H9 (cell line): ENCODE results near the gene PNPLA2. TPM values are rescaled to one million over a fixed set of nuclear protein-coding genes. Genes with fewer than 3 reads are reported as not detected.
A peak's percentile ranks its signal among the peaks of the same experiment; 100 is the strongest.

Experiments
- DNase-seq: peaks from one replicate; pipeline ENCODE4 v3.0.0-alpha.2; 2017
- H2AFZ ChIP-seq: one replicate; pipeline ENCODE4 v1.6.1; 2013; ENCODE audit warnings: mild to moderate bottlenecking, low read length, control low read depth, moderate library complexity
- H2AK5ac ChIP-seq: 2 replicates; pipeline ENCODE4 v1.6.1; 2013; ENCODE audit warnings: low read length, control low read depth, mixed read lengths; ENCODE audit not compliant: insufficient read length
- H2BK120ac ChIP-seq: one replicate; pipeline ENCODE4 v1.6.1; 2013; ENCODE audit warnings: low read depth, mild to moderate bottlenecking, low read length, control low read depth, inconsistent platforms; ENCODE audit not compliant: poor library complexity, severe bottlenecking
- H2BK12ac ChIP-seq: 2 replicates; pipeline ENCODE4 v1.6.1; 2013; ENCODE audit warnings: low read length, control low read depth, mixed read lengths, low read depth; ENCODE audit not compliant: insufficient read length
- H2BK15ac ChIP-seq: 2 replicates; pipeline ENCODE4 v1.6.1; 2013; ENCODE audit warnings: low read depth, low read length, control low read depth
- H2BK20ac ChIP-seq: one replicate; pipeline ENCODE4 v1.6.1; 2013; ENCODE audit warnings: low read depth, mild to moderate bottlenecking, low read length, control low read depth, inconsistent platforms; ENCODE audit not compliant: poor library complexity, severe bottlenecking
- H2BK5ac ChIP-seq: 2 replicates; pipeline ENCODE4 v1.6.1; 2013; ENCODE audit warnings: low read length, control low read depth, mixed read lengths; ENCODE audit not compliant: insufficient read length
- H3K14ac ChIP-seq: 2 replicates; pipeline ENCODE4 v1.6.1; 2013; ENCODE audit warnings: low read length, control low read depth; ENCODE audit not compliant: insufficient read depth
- H3K18ac ChIP-seq: 2 replicates; pipeline ENCODE4 v1.6.1; 2013; ENCODE audit warnings: low read depth, mild to moderate bottlenecking, mixed read lengths, low read length, control low read depth; ENCODE audit not compliant: insufficient read length
- H3K23ac ChIP-seq: 2 replicates; pipeline ENCODE4 v1.6.1; 2013; ENCODE audit warnings: low read length, control low read depth, mixed read lengths, low read depth; ENCODE audit not compliant: insufficient read length
- H3K23me2 ChIP-seq: 2 replicates; pipeline ENCODE4 v1.6.1; 2013; ENCODE audit warnings: low read depth, mild to moderate bottlenecking, mixed read lengths, low read length, control low read depth; ENCODE audit not compliant: insufficient read length, poor library complexity, severe bottlenecking
- H3K27ac ChIP-seq: 2 replicates; pipeline ENCODE4 v1.5.1; 2013; ENCODE audit warnings: low read length, control low read depth, mixed read lengths, low read depth; ENCODE audit not compliant: insufficient read length
- H3K27me3 ChIP-seq: 2 replicates; pipeline ENCODE4 v1.6.1; 2013; ENCODE audit warnings: low read length, control low read depth, inconsistent platforms; ENCODE audit not compliant: insufficient read depth
- H3K4ac ChIP-seq: 2 replicates; pipeline ENCODE4 v1.6.1; 2013; ENCODE audit warnings: low read depth, mild to moderate bottlenecking, control low read depth, inconsistent platforms, low read length, moderate library complexity
- H3K4me1 ChIP-seq: 2 replicates; pipeline ENCODE4 v1.6.1; 2013; ENCODE audit warnings: low read length, control low read depth, inconsistent platforms; ENCODE audit not compliant: insufficient read depth
- H3K4me2 ChIP-seq: 2 replicates; pipeline ENCODE4 v1.6.1; 2013; ENCODE audit warnings: low read length, control low read depth, mixed read lengths; ENCODE audit not compliant: insufficient read length, insufficient read depth
- H3K56ac ChIP-seq: 2 replicates; pipeline ENCODE4 v1.6.1; 2013; ENCODE audit warnings: low read depth, mild to moderate bottlenecking, mixed read lengths, low read length, control low read depth; ENCODE audit not compliant: insufficient read length
- H3K79me1 ChIP-seq: 2 replicates; pipeline ENCODE4 v1.6.1; 2013; ENCODE audit warnings: low read depth, mild to moderate bottlenecking, moderate library complexity, low read length, control low read depth, inconsistent platforms; ENCODE audit not compliant: insufficient read depth, poor library complexity, severe bottlenecking
- H3K79me2 ChIP-seq: 2 replicates; pipeline ENCODE4 v1.6.1; 2013; ENCODE audit warnings: low read length, control low read depth, inconsistent platforms; ENCODE audit not compliant: insufficient read depth
- H3K9ac ChIP-seq: 2 replicates; pipeline ENCODE4 v1.6.1; 2013; ENCODE audit warnings: low read length, control low read depth, mixed read lengths; ENCODE audit not compliant: insufficient read length; ENCODE audit errors: extremely low read depth
- H3K9me3 ChIP-seq: one replicate; pipeline ENCODE4 v1.6.1; 2013; ENCODE audit warnings: low read depth, low read length, inconsistent platforms; ENCODE audit not compliant: control insufficient read depth
- H3T11ph ChIP-seq: one replicate; pipeline ENCODE4 v1.6.1; 2013; ENCODE audit warnings: mild to moderate bottlenecking, low read length, control low read depth, inconsistent platforms
- H4K20me1 ChIP-seq: one replicate; pipeline ENCODE4 v1.6.1; 2013; ENCODE audit not compliant: control insufficient read depth, insufficient read length, insufficient read depth
- H4K5ac ChIP-seq: 2 replicates; pipeline ENCODE4 v1.6.1; 2013; ENCODE audit warnings: low read depth, mild to moderate bottlenecking, mixed read lengths, low read length, control low read depth; ENCODE audit not compliant: insufficient read length
- H4K8ac ChIP-seq: replicated peaks from 2 replicates; pipeline ENCODE4 v1.6.1; 2013; ENCODE audit warnings: low read length, control low read depth, mixed read lengths, low read depth; ENCODE audit not compliant: insufficient read length
- H4K91ac ChIP-seq: 2 replicates; pipeline ENCODE4 v1.6.1; 2013; ENCODE audit warnings: low read depth, mild to moderate bottlenecking, moderate library complexity, mixed read lengths, low read length, control low read depth; ENCODE audit not compliant: insufficient read length
- H3K27ac Mint-ChIP-seq, 3 experiments: 2 replicates in 2 of 3; 3 replicates in 1 of 3; pipeline ENCODE4 v1.8.0; 2020 to 2021; ENCODE audit warnings: mixed read lengths in 3 of 3, mild to moderate bottlenecking in 1 of 3, moderate library complexity in 1 of 3
- H3K27me3 Mint-ChIP-seq: 2 replicates; pipeline ENCODE4 v1.8.0; 2021; ENCODE audit warnings: low read depth, mild to moderate bottlenecking, moderate library complexity, mixed read lengths
- H3K36me3 Mint-ChIP-seq, 3 experiments: 2 replicates in 2 of 3; 3 replicates in 1 of 3; pipeline ENCODE4 v1.8.0; 2020 to 2021; ENCODE audit warnings: low read depth in 3 of 3, mixed read lengths in 3 of 3; ENCODE audit not compliant: insufficient read depth in 1 of 3
- H3K4me1 Mint-ChIP-seq, 2 experiments: 2 replicates each; pipeline ENCODE4 v1.8.0; 2020; ENCODE audit warnings: mixed read lengths in 2 of 2
- H3K4me3 Mint-ChIP-seq, 2 experiments: 2 replicates in 1 of 2; 3 replicates in 1 of 2; pipeline ENCODE4 v1.8.0; 2020 to 2021; ENCODE audit warnings: mild to moderate bottlenecking in 2 of 2, mixed read lengths in 2 of 2, moderate library complexity in 1 of 2
- H3K9me3 Mint-ChIP-seq, 2 experiments: 2 replicates in 1 of 2; 3 replicates in 1 of 2; pipeline ENCODE4 v1.8.0; 2020; ENCODE audit warnings: mild to moderate bottlenecking in 2 of 2, mixed read lengths in 2 of 2, moderate library complexity in 1 of 2
- CTCF ChIP-seq: fragments of 200-600 bp; sonication (generic); conservative IDR thresholded peaks from 3 replicates; pipeline ENCODE4 v1.8.0; 2021; ENCODE audit warnings: antibody characterized with exemption, mild to moderate bottlenecking
- WGBS: extraction: QIAGEN DNeasy Blood & Tissue Kit; methylation state at CpG from one replicate; pipeline ENCODE4 v1.1.7; 2013; ENCODE audit warnings: missing lambda C conversion rate, low lambda C conversion rate, mixed read lengths; ENCODE audit not compliant: insufficient read length; ENCODE audit errors: extremely low coverage; 5-methylcytosine and 5-hydroxymethylcytosine counted together
- total RNA-seq: library from RNA; stranded (reverse); gene quantifications from 2 replicates; pipeline ENCODE4 v1.2.1, GENCODE V29; 2021

The PNPLA2 gene
- total RNA-seq, 1 experiment from 2014 or later: 67.3 TPM

DNA sequence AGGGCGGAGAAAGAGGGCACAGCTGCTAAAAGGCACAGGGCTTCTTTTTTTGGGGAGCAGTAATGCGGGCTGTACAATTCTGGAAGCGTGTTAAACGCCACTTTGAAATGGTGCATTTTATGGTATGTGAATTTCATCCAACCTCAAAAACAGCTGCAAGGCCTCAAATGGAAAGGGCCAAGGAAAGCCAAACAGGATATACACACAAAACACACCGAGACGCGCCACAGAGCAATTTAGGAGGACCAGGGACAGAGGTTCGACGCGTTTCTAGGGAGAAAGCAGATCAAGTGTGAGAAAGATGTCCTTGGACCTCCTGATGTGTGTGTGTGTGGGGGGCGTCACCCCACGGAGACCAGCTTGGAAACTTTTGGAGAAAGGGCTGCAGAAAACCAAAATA, 55.0 kb downstream of the PNPLA2 start:
- DNase-seq: no peak
- H3T11ph ChIP-seq: no peak overlapping the region
- H3K4me1 ChIP-seq: 0 out of 2 replicates have a peak, but pooled peaks cover 2% of the 10 kb centered on the region
- no peak overlapping the region; a peak in 1 of 5 replicates for H3K4me3 Mint-ChIP-seq
- no peaks in the 10 kb centered on the region for H3K79me2 ChIP-seq
- no peak overlapping the region for H4K5ac ChIP-seq
- H3K23ac ChIP-seq: no peak overlapping the region
- H3K4ac ChIP-seq: no peak overlapping the region
- TF ChIP-seq CTCF: no peak
- H3K23me2 ChIP-seq: no peaks in the 10 kb centered on the region
- no peak overlapping the region for H2BK12ac ChIP-seq
- no peak overlapping the region for H3K18ac ChIP-seq
- no peak overlapping the region for H4K91ac ChIP-seq
- no peaks in the 10 kb centered on the region for H4K20me1 ChIP-seq
- H2BK15ac ChIP-seq: no peak overlapping the region
- no peak overlapping the region for H3K14ac ChIP-seq
- H2BK120ac ChIP-seq: no peak overlapping the region
- H3K56ac ChIP-seq: no peak overlapping the region
- peaks cover 6 to 8% of the 10 kb centered on the region in 2 experiments for H3K4me1 Mint-ChIP-seq
- H2AFZ ChIP-seq: no peak overlapping the region
- H3K4me2 ChIP-seq: no peak overlapping the region
- H4K8ac ChIP-seq: no peak overlapping the region
- no peak overlapping the region for H3K27ac ChIP-seq
- WGBS: no CpG with 5 or more reads among the region's 12 CpGs
- no peaks in the 10 kb centered on the region for H3K9me3 Mint-ChIP-seq
- no peak overlapping the region for H2AK5ac ChIP-seq
- H2BK5ac ChIP-seq: no peak overlapping the region
- peaks cover 15 to 36% (median 34%) of the 10 kb centered on the region in 3 experiments for H3K36me3 Mint-ChIP-seq
- peaks cover 3% of the 10 kb centered on the region; the same call in 1 of the 2 replicates for H3K27me3 Mint-ChIP-seq
- H3K79me1 ChIP-seq: no peaks in the 10 kb centered on the region
- H3K9ac ChIP-seq: no peak overlapping the region
- no peaks in the 10 kb centered on the region for H3K9me3 ChIP-seq
- H3K27me3 ChIP-seq: no peaks in the 10 kb centered on the region
- no peak overlapping the region for H2BK20ac ChIP-seq
- peak overlapping the region in 2 of 3 experiments; percentile 56 to 57; a peak in 4 of 7 replicates for H3K27ac Mint-ChIP-seq

Other genes starting within 250 kb of the PNPLA2 start
- gene PHRF1, start 242.4 kb upstream of the PNPLA2 start, total RNA-seq: 48.9 and 50.6 TPM in 2 replicates
- 9.7 and 9.8 TPM in 2 replicates for gene IRF7, start 203.0 kb upstream of the PNPLA2 start, total RNA-seq
- gene CDHR5, start 194.0 kb upstream of the PNPLA2 start, total RNA-seq: 0.46 TPM in 1 of 2 replicates, not detected in the other
- gene SCT, start 191.7 kb upstream of the PNPLA2 start, total RNA-seq: 1.8 and 2.3 TPM in 2 replicates
- 6.2 and 6.8 TPM in 2 replicates for gene DRD4, start 181.6 kb upstream of the PNPLA2 start, total RNA-seq
- 67.3 and 68.6 TPM in 2 replicates for gene DEAF1, start 123.7 kb upstream of the PNPLA2 start, total RNA-seq
- 15.3 and 23.6 TPM in 2 replicates for gene TMEM80, start 123.1 kb upstream of the PNPLA2 start, total RNA-seq
- gene EPS8L2, start 112.7 kb upstream of the PNPLA2 start, total RNA-seq: 92.8 and 101 TPM in 2 replicates
- gene TALDO1, start 71.5 kb upstream of the PNPLA2 start, total RNA-seq: 268 and 300 TPM in 2 replicates
- gene GATD1, start 41.4 kb upstream of the PNPLA2 start, total RNA-seq: 51.5 and 60.0 TPM in 2 replicates
- gene CEND1, start 28.8 kb upstream of the PNPLA2 start, total RNA-seq: 0.81 and 0.86 TPM in 2 replicates
- gene SLC25A22, start 20.6 kb upstream of the PNPLA2 start, total RNA-seq: 51.9 and 54.6 TPM in 2 replicates
- 25.3 and 26.6 TPM in 2 replicates for gene PIDD1, start 13.7 kb upstream of the PNPLA2 start, total RNA-seq
- 2,138 and 2,312 TPM in 2 replicates for gene RPLP2, start 8.9 kb upstream of the PNPLA2 start, total RNA-seq
- 28.8 and 29.0 TPM in 2 replicates for gene CRACR2B, start 9.0 kb downstream of the PNPLA2 start, total RNA-seq
- 138 and 142 TPM in 2 replicates for gene CD151, start 14.0 kb downstream of the PNPLA2 start, total RNA-seq
- 133 and 135 TPM in 2 replicates for gene POLR2L, start 23.6 kb downstream of the PNPLA2 start, total RNA-seq
- 63.9 and 64.6 TPM in 2 replicates for gene TSPAN4, start 23.9 kb downstream of the PNPLA2 start, total RNA-seq
- 87.2 and 89.4 TPM in 2 replicates for gene CHID1, start 91.9 kb downstream of the PNPLA2 start, total RNA-seq
- gene AP2A2, start 107.0 kb downstream of the PNPLA2 start, total RNA-seq: 51.7 and 53.7 TPM in 2 replicates
- not detected in 2 replicates for gene MUC6, start 217.8 kb downstream of the PNPLA2 start, total RNA-seq